ENCODE results near the gene SEMA5A.

The SEMA5A gene

DNA sequence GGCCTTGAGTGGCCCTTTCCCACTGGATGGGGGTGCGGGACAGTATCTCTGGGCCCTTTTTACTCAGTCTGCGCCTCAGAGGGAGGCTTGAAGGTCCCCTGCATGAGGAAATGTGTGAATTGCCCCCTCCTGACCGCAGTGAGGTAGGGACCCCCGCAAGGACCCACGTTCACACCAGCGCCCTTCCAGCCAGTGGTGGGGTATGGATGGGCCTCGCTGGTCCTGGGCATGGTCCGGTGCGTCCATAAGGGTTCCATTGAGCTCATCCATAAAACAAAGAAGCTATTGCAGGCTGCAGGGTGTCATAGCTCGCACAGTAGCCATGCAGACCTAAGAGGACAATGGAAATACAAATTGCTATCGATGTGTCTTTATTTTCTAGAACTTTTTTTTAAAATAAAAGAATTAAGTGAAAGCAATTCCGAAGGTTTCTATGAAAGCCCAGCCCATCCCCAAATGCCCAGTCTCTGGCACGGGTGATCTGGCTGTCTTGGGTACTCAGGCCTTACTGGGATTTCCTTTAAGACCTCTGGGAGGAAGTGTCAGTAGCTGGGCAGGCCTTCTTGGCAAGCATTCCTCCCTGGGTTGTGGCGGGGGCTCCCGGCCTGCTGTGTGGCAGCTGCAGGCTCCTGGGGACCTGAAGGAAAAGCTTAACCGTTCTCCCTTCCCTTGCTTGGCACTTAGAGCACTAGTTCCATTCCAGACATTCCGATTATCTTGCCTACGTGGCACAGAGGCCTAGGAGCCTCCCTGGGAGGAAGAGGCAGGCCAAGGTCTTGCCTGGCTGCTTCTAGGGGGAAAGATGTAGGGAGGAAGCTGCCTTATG, 1.5 kb upstream of the SEMA5A start:
- no peak for DNase-seq

DNA sequence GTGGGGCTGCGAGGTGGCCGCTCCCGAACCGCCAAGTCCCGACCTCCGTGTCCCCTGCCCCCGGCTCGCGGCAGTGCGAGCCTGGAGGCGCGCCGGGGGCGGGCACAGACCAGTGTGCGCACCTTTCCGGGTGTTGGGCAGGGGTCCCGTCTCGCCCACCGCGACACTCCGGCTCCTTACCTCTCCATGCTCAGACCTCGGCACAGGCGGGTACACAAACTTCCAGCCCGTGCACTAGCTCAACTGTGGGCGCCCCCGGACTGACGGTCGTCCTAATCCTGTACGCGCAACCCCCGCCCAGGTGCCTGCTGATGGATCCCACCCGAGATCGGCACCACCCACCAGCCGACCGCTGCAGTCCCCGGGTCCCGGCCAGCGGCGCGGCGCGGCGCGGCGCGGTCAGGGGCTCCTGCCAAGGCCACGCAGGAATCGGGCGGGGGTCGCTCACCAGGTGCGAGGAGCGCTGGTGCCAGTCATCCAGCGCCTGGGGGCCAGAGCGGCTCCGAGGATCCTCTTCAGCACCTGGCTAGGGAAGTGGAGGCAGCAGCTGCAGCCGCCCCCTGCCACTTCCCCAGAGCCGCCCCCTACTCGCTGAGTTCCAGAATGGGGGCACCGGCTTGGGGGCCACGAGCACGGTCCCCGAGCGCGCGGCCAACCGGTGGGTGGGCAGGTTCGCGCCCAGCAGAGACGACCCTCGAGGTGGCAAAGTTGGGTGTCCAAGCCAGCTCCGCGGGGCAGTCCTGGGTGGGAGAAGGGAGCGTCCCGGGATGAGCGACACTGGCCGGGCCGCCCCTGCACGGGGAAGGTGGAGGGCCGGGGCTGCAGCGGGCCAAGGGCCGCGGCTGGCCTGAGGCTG, 511 bp downstream of the SEMA5A start:
- DNase-seq, result no peak

DNA sequence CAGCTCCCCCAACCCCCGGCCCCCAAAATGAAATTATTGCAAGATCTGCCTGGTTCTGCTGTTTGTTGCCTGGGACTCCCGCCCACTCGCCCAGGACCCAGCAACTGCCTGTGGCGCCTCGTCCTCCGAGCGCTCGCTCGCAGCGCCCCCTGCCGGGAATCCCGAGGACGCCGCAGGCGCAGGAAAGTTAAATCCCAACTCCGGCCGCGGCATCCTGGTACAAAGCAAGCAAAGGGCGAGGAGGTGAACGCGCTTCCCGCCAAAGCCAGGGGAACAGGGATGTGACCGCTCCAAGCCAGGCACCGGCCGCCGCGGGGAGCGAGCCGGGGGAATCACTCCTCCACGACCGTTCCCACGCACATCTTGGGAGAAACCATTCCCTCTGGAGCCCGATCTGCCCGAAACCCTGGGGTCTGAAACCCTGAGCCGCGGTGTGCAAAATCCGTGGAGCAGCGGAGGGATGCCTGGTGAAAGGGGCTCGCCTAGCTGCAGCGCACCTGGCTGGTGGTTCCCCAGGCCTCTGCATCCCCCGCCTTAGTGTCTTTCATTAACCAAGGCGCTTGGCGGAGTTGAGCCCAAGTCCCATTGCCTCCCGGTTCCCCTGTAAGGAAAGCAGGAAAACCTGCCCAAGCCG, 1.3 kb downstream of the SEMA5A start:
- peak; percentile 85 for DNase-seq

DNA sequence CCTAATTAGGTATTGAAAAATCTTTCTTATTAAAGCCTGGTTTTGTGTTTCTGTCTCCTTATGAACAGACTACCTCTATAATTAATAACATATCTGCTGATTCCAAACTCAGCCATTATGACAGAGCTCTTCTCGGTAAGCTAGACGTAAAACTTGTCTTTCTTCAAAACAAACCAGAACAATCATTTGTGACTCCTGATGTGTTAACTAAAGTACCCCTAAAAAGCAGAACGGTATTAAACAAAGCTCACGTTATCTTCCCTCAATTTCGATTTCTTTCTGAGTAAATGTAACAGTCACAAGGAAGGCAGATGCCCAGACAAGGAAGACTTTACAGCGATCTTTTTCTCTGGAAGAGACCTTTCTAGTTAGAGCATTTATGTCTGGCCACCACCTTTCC, 1.8 kb downstream of the SEMA5A start:
- DNase-seq, result no peak

DNA sequence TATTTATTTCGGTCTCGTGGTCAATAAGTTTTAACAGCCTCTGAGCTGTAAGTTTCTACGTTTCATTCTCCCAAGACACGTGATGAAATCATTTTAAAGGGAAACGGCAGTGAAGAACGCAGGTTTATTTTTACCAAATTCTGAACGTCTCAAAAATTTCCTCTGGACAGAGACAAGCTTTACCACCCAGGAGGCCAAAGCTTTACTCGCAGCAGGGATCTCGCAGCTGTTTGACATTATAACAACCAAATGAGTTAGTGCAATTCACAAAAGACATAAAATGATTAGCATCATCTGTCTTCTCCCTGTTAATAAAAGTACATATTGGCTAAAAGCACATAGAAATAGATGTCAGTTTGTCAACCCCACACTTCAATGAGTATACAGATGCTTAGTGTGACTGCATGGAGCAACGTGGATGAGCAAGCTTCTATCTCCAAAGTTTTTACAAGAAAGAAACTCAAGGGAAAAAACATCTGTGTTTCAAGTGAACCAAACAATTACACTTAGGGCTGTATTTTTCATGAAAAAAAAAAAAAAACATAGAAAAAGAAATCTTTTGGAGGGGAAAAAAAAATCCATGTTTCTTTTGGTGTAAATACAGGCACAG, 2.5 kb downstream of the SEMA5A start:
- DNase-seq, result no peak

DNA sequence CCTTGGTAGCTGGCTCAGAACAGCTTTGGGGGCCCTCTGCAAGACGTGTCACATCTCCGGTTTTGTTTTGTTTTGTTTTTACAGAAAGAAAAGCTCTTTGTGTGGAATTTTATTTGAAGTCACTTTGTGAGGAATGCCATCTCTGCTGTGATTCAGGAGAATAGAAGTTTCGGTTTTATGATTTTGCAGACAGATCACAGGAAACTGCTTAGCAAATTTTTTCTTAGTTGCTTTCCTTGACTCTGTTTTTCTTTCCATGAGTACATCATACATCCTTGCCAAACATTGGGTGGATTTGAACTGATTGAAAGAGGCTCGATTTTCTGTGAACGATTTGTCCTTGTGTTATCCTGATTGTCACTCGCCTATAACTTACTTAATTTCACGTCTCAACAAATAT, 5.1 kb downstream of the SEMA5A start:
- DNase-seq, result no peak

DNA sequence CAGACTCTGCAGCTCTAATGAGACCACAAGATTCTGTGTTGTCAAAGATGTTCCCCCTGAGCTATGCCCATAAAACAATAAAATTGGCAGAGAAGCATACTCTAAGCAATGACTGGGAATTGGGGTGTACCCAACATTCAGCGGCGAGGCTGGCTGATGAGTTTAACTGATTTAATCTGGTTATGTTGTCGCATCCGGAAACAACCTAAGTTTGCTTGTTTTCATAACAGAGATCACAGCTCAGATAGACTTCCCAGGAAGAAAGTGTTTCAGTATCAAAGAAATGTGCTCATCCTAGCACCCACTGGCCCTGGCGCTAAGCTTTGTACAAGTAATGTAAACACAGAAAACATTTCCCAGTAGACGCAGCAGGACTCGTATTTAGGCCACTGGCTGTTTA, 7.4 kb downstream of the SEMA5A start:
- DNase-seq, result peak; percentile 9

DNA sequence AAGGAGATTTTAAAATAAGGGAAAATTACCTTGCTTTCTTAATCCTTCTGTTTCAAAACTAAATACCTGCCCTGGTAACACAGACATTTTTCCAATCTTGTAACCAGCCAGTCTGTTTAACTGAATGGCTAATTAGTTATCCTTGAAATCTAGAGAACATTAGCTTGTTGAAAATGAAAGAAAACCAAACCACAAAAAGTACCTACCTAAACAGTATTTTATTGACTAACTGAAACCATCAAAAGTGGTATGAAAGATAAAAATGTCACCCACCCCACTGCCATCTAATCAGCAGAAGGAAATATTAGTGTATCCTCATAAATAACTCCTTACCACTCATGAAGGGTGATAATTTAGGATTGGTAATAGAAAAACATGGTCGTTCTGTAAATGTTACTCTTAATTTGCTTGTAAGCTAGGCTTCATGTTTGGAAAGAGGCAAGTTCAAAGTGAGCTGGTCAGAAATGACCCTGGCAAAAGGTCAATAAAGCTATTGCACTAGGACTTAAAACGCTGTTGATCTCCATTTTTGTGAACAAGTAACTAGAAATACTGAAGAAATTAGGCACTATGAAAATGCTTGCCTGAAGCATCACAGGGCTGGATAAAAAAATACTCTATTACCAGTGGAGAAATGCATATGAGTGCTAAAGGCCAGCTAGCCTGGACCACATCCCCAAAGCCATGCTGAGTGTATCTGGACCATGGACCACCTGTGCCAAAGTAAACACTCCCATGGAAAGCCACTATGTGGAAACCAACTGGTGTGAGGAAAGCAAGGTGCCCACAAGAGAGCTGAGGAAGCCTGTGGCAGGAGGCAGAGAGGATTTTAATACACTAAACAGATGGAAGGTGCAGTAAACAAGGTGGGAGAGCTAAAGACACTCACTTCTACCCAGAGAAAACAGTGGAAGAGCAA, 8.4 kb downstream of the SEMA5A start:
- no peak for DNase-seq

DNA sequence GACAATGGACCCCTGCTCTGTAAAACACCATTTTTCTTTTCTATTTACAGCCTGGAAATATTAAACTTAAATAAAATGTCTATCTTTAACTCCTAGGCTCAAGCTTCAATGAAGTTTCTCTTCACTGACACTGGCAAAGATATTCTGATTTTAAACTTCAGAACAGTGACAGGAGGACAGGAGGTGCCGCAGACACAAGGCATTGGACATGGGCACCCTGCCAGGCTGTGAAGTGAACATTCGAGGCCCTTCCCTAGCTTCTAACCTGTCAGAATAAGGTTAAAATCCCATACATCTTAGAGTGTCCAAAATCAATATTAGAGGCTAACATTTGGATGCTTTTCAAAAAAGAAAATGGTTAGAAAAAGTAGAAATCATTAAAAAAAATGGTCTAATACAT, 9.2 kb downstream of the SEMA5A start:
- no peak for DNase-seq

DNA sequence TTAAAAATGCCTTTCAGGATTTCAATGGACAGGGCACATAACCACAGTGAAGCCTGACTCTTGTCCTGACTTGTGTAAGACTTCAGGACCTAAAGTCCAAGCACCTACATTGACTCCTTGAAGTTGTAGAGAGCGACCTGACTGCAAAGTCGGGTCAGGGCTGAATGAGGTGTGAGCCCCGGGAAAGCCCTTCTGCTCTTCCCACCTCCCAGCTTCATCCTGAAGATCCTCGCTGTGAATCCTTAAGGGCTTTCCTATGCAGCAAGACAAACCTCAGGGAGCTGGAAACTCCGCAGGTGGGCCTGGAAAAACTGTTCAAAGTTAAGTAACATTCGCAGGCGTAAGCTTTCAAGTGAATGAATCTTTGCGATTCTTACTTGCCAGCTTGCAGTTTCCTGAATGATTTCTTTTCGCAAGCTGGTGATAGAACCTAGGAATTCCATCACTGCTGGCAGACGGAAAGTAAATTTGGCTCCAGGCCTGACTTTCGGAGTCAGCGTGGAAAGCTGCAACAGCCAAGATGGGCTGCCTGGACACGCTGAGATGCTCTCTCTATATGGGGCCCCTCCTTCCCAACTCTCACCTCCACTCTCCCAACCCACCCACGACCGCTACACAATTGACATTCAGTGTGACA, 10.9 kb downstream of the SEMA5A start:
- DNase-seq, result no peak

DNA sequence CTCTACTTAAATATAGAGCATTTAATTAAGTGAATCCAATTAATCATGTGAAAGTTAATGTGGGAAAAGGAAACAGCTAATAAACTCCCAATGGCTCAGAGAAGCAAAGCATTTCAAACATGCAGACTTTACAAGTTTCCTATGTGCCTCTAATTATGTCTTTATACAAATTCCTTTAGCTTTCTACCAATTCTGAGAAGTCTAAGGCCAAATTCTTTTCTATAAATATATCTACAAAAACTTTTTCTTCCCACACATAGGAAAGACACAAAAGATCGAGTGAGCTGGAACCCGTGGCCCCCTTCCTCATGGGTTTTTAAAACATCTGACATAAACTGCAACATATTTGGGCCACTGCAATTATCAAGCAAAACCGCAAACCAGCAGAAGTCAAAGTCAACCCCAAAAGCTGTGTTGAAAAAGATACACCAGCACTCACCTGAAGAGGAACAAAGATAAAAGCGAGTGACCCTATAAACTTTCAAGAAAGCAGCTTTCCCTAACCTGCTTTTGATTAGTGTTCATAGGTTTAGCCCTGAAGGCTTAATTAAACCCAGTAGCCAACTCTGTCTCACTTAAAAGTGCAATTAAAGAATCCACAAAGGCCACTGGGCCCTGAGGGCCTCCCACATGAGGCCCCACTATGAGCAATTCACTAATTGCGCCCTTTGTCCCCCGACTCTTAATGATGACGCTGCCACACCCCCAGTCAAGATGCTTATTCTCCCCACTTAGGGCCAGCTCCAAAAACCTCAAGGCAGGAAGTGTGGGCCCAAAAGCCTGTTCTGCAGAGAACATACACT, 12.1 kb downstream of the SEMA5A start:
- no peak for DNase-seq

DNA sequence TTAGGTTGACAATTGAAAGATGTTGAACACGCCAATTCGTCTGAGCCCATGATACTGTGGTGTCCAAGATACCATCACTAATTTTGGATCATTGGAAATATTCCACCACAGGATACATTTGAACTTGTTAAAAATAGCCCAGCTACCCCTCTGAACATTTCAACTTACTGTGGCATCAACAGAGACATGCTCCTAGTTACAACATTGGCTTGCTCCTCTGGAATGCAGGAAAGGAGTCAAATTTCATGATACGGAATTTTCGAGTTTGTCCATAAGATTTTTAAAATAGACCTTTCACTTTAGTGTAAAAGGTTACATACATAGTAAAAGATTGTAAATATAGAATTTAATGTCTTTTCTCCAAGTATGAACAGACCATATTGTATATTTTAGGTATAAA, 12.8 kb downstream of the SEMA5A start:
- no peak for DNase-seq

DNA sequence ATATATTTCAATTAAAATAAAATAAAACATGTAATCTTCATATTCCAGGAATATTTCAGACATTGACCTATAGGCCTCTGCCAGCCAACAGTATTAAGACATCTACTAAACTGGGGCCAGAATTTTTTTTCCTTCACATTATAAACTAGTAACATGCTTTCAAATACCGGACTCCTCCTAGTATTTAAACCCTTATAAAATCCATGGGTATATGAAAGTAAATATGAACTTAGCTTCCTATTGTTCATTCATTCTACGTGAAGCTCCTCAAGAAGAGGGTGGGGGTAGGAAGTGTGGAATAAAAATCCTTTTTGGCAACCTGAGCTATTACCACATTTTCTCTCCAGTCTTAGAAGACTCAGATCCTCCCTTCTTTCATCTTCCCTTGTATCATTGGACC, 16.4 kb downstream of the SEMA5A start:
- no peak for DNase-seq

DNA sequence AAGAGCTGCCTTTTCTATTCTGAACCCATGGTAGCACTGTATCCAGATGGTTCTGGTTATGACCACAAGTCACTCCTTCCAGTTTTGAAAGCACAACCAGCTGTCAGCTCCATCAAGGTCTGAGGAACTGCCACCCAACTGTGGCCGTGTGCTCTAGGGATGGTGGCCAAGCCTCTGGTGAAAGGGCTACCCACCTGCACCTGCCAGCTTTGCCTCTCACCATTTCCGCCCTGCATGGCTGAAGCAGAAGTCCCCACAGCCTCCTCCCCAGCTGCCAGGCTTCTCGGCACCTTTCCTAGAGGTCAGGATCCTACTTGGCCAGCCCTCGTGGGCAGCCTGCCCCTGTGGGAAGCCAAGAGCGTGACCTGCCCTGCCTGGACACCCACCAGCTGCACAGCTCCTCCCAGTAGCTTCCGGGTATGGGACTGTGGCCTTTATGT, 16.8 kb downstream of the SEMA5A start:
- no peak for DNase-seq

DNA sequence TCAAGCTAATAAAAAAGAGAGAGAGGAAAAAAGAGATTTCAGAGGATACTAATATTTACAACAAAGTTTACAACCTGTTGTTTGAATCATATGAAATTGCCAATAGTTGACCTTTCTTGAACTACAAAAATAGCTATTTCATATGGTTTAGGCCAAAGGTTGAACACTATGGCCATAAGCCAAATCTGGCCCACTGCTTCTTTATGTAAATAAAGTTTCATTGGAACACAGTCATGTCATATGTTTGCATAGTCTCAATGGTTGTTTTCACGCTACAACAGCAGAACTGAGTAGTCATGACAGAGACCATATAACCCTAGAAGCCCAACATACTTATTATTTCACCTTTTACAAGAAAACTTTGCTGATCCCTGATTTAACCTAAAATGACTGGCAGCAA, 20.9 kb downstream of the SEMA5A start:
- DNase-seq, result peak; percentile 24

DNA sequence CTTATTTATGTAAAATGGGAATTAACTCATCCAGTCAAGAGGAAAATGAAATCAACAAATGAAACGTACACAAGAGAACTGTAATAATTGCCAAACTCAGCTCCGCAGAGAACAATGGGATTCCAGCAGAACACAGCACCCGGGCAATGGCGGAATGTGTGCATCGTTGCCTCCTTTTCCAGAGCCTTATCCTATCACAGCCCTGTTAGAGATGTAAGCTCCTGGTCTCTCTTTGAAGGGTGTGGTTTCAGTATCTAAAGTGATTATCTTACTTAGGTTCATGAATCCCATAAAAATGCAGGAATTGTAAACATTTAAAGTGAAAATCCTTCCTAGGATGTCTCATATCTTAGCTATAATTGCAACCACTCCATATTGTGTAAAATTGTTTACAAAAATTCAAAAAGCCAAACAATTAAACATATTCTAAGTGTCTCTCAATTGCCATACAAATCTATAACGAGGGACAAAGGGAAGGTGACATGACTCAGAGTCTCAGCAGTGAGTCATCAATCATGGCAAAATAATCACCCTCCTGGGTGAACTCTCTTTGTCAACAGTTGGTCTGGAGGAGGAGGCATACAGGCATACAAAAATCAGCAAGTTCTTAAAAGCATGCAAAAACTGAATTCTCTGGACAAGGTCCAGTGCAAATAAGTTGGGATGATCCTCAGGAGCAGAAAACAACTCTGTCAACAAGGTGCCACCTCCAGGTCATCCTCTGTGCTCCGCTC, 22.6 kb downstream of the SEMA5A start:
- peak; percentile 62 for DNase-seq

DNA sequence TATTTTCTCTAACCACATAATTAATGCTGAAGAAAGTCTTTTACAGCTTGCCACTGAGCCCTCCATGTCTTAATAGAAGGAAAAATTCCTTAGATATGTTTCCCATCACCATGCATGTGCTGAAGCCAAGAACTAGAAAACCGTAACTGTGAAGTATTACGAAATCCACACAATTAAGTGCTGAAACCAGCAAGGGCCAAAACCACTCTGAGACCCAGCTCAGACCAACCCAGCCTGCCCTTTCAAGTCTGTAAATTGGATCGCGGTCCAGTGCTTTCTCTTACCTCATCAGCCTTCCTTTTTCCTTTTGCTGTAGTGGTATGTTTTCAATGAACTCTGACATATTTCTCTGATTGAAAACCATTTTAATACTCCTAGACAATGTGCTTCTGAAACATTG, 26.3 kb downstream of the SEMA5A start:
- DNase-seq, result no peak

DNA sequence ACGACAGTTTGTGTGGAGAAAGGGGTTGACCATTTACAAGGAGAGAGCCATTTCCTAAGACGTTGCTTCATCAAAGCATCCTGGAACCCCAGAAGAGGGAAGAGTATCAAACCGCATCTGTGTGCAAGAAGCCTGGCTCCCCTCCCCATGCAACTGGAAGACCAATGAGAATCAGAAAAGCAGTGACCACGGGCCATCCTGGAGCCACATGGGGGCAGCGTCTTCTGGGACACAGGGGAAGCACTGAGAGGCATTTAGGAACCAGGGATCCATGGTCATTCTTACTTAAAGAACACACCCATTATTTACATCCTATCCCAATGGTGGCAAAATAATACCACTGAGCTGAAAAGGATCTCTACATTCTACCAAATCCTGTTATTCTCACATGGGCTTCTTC, 29.3 kb downstream of the SEMA5A start:
- no peak for DNase-seq

DNA sequence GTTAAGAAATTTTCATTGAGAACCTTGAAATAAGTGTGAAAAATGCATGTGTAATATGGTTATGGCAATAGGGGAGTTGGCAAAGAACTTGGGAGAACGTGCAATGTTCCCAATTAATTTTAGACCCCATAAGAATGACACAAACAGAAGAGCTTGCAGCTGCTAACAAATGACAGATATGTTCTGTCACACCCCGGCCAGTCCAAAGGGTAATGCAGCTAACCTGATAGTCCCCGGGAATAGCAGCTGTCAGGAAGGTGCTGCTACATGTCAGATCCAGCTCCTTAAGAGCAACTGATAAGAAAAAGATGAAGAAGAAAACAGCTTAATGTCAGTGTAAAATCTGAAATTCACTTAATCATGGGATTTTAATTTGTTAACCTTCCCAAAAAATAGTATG, 30.4 kb downstream of the SEMA5A start:
- DNase-seq, result no peak

DNA sequence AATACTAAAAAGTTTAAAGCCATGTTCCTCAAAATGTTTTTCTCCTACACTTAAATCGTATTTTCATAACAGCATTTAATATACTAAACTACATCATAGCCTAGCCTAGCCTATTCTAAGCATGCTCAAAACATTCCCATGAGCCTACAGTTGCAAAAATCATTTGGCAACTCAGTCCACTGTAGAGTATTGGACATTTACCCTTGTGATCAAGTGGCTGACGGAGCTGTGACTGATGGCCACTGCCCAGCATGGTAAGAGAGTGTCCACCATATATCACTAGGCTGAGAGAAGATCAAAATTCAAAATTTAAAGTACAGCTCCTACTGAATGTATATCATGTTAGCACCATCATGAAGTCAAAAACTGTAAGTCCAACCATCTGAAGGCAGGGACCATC, 30.9 kb downstream of the SEMA5A start:
- DNase-seq, result no peak
